ENCODE measurements around the gene CDH23. TPM values are rescaled to one million over a fixed set of nuclear protein-coding genes. Genes with fewer than 3 reads are reported as not detected.
"Not testable (repeated sequence)": the region's sequence is repeated elsewhere in the genome, so short reads cannot be mapped to it uniquely, and the experiment has no call there.

The CDH23 gene
- total RNA-seq: 0.92 and 1.3 TPM in 2 replicates

DNA sequence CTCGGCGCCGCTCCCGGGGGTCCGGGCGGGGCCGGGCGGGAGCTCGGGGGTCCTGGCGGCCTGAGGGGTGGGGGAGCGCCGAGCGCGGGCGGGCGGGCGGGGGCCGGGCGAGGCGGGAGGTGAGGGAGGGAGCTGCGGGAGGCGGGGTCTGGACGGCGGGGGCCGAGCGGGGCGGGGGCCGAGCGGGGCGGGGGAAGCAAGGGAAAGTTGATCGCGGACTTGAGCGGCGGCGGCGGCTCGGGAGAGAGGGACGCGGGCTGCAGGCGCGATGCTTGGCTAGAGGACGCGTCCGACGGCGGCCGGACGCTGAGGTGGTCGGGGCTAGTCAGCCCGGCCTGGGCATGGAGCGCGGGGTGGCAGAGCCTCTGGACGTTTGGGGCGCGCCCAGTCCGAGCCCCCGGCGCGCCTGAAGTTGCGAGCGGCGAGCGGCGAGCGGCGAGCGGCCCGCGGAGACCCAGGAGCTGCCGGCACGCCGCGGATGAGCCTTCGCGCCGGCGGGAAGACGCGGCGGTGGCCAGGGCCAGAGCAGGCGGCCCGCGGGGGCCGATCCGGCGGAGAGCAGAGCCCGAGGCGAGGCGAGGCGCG lies at the start of gene CDH23:
Gene CDH23, plus strand, starts transcription at position 210 of the 585 bp plus-strand sequence. CDS start 42,912 bp downstream, outside the sequence.
- intact Hi-C loops (cut with micrococcal nuclease): no loop called here
- no peaks in the 10 kb centered on the region for H3K9me3 Mint-ChIP-seq
- H3K4me1 Mint-ChIP-seq: peaks cover 2% of the 10 kb centered on the region
- H3K27ac Mint-ChIP-seq: no peak within 1 kb of the TSS
- DNase-seq: no peak
- H3K4me3 Mint-ChIP-seq: peak within 1 kb of the TSS; percentile 55
- H3K36me3 Mint-ChIP-seq (ENCODE audit: low read depth): no peaks in the 10 kb centered on the region
- H3K27me3 Mint-ChIP-seq: peaks cover 64% of the 10 kb centered on the region

DNA sequence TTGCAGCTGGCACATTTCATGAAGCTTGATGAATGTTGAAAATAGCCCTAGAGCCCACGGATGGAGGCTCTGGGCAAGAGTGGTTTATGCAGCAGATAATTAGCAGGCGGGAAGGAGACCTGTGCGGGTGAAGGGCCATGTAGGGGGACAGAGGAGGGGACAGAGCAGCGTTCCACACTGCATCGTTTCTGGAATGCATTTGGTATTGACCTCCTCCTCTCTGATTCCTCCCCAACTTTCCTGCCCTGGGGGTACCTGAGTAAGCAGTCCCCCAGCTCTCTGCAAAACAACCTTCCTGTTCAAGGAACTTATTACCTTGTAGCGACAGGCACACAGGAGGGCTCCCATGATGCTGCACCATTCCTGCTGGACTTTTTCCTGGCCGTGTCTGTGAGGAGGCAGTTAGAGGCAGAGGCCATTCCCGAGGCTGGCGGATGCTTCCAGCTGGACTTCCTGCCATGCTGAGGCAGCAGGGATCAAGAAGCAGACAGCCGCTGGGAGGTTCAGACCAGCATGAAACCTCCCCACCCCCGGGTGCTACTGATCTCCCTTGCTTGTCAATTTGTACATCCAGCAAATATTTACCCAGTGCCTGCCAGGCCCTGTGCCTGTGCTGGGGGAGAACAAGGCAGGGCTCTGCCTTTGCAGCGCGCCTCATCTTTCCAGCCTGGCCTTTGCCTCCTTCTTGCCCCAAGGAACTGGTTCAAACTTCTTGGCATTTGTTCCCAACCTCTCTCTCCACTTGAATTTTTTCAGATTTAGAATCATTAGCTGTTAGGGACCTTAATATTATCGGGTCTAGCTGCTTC lies 48.9 kb upstream of the CDH23 start:
- Mint-ChIP-seq H3K27ac (no peak overlapping the region), H3K27me3 (no peaks in the 10 kb centered on the region), H3K4me3 (no peak overlapping the region), H3K4me1 (no peaks in the 10 kb centered on the region), H3K9me3 (no peaks in the 10 kb centered on the region), H3K36me3 (ENCODE audit: low read depth) (no peaks in the 10 kb centered on the region)
- intact Hi-C loops (cut with micrococcal nuclease): no loop called here
- DNase-seq: no peak

GRCh38 chr10:71348850-71349249 lies 47.9 kb upstream of the CDH23 start:
- Mint-ChIP-seq H3K27me3 (no peaks in the 10 kb centered on the region), H3K4me3 (no peak overlapping the region), H3K4me1 (no peaks in the 10 kb centered on the region), H3K36me3 (ENCODE audit: low read depth) (no peaks in the 10 kb centered on the region), H3K27ac (no peak overlapping the region), H3K9me3 (no peaks in the 10 kb centered on the region)
- DNase-seq: no peak
- intact Hi-C loops (cut with micrococcal nuclease): no loop called here

DNA sequence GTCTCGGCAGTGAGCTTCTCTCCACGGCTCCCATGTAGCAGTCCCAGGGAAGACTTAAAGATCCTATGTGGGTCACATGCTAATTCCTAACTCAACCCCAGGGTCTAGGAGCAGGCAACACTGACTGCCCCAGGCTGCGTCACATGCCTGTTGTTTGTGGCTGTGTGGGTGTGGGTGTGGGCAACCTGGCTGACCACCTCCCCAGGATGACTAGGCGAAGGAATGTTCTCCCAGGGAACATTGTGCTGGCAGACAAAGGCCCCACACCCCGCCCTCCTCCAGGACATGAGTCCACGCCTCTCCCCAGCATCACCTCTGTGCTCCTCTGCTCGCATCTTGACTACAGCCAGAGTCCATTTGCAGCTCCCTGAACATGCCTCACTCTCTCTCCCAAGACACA lies 47.3 kb upstream of the CDH23 start:
- Mint-ChIP-seq H3K27ac (no peak overlapping the region), H3K27me3 (no peaks in the 10 kb centered on the region), H3K4me3 (no peak overlapping the region), H3K9me3 (no peaks in the 10 kb centered on the region), H3K36me3 (ENCODE audit: low read depth) (no peaks in the 10 kb centered on the region), H3K4me1 (no peaks in the 10 kb centered on the region)
- intact Hi-C loops (cut with micrococcal nuclease): no loop called here
- no peak for DNase-seq

DNA sequence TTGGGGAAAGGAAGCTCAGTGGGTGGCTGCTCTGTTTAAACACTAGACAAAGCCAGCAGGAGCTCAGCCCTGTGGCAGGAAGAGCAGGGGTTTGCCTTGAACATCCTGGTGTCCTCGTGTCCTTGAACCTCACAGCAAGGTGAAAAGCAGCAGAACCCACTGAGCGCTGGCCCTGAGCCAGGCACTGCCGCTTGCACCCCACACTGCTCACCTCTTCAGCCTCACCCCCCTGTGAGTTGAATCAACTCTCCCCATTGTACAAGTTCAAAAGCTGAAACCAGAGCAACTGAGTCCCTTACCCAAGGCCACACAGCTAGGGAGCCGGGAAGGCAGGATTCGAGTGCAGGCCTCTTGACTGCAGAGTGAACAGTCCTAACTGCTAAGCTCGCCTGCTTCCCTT lies 45.6 kb upstream of the CDH23 start:
- DNase-seq: no peak
- H3K4me1 Mint-ChIP-seq: no peaks in the 10 kb centered on the region
- no peaks in the 10 kb centered on the region for H3K27me3 Mint-ChIP-seq
- H3K27ac Mint-ChIP-seq: no peak overlapping the region
- H3K36me3 Mint-ChIP-seq (ENCODE audit: low read depth): no peaks in the 10 kb centered on the region
- no peaks in the 10 kb centered on the region for H3K9me3 Mint-ChIP-seq
- no peak overlapping the region for H3K4me3 Mint-ChIP-seq
- intact Hi-C loops (cut with micrococcal nuclease): no loop called here

DNA sequence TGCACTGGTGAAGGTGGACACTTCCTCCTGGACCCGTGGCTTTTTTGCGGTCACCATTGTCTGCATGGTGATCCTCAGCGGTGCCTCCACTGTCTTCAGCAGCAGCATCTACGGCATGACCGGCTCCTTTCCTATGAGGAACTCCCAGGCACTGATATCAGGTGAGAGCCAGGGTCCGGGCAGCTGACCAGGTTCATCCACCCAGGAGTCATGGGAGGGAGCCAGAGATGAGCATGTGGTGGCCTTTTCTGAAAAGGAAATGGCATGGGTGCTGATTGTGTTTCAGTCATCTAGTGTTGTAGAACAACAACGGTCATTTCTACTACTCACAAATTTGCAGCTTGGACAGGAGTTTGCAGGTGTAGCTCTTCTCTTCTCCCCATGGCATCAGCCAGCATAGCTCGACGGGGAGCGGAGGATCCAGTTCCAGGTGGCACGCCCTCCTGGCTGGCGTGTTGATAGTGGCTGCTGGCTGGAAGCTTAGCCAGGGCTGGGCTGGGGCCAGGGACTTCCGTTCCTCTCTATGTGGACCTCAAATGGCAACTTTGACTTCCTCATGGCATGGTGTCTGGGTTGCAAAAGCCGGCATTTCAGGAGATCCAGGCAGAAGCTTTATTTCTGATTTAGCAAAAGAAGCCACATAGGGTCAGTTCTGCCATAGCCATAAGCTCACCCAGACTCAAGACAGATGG lies 44.9 kb upstream of the CDH23 start:
- Mint-ChIP-seq H3K9me3 (no peaks in the 10 kb centered on the region), H3K27ac (no peak overlapping the region), H3K4me3 (no peak overlapping the region), H3K27me3 (no peaks in the 10 kb centered on the region), H3K4me1 (no peaks in the 10 kb centered on the region), H3K36me3 (ENCODE audit: low read depth) (no peaks in the 10 kb centered on the region)
- DNase-seq: no peak
- intact Hi-C loops (cut with micrococcal nuclease): no loop called here

- Mint-ChIP-seq H3K27me3 (no peaks in the 10 kb centered on the region), H3K36me3 (ENCODE audit: low read depth) (no peaks in the 10 kb centered on the region), H3K4me1 (no peaks in the 10 kb centered on the region), H3K4me3 (no peak overlapping the region), H3K27ac (no peak overlapping the region), H3K9me3 (no peaks in the 10 kb centered on the region)
- no peak for DNase-seq
- intact Hi-C loops (cut with micrococcal nuclease): no loop called here
Observed at GRCh38 chr10:71353639-71354038, 43.1 kb upstream of the CDH23 start.

DNA sequence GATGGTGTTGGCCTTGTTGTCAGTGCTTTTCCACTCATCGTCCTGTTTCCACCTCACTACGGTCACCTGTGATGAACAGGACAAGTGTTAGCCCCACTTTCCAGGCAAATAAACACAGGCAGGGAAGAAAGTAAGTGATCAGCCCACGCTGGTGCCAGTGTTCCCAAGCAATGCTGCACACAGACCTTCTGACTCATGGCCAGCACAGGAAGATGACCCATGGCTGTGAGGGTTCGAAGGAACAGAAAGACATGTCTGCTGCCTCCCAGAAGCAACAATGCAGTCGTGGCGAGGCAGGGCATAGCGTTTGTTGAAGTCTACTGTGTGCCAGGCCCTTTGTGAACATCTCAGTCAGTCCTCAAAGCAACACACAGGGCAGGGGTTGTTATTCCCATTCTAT lies 41.9 kb upstream of the CDH23 start:
- no peaks in the 10 kb centered on the region for H3K27me3 Mint-ChIP-seq
- no peak overlapping the region for H3K4me3 Mint-ChIP-seq
- no peak for DNase-seq
- intact Hi-C loops (cut with micrococcal nuclease): loop anchor here (1.0 kb wide), 1 partner anchor 35 kb away; the partner anchor contains the start of gene SLC29A3
- peaks cover 1% of the 10 kb centered on the region for H3K36me3 Mint-ChIP-seq (ENCODE audit: low read depth)
- H3K4me1 Mint-ChIP-seq: no peaks in the 10 kb centered on the region
- no peaks in the 10 kb centered on the region for H3K9me3 Mint-ChIP-seq
- no peak overlapping the region for H3K27ac Mint-ChIP-seq

DNA sequence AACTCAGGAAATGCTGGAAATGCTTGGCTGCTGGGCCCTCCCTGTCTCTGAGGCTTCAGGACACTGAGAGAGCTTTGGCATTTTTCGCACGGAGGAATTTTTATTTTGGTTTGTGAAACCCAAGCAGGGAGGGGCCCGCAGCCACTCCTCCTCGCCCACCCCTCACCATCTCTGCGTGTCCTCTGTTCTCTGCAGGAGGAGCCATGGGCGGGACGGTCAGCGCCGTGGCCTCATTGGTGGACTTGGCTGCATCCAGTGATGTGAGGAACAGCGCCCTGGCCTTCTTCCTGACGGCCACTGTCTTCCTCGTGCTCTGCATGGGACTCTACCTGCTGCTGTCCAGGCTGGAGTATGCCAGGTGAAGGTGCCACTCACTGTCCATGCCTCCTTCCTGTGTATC lies 40.8 kb upstream of the CDH23 start:
- H3K4me3 Mint-ChIP-seq: no peak overlapping the region
- H3K27ac Mint-ChIP-seq: no peak overlapping the region
- no peaks in the 10 kb centered on the region for H3K4me1 Mint-ChIP-seq
- no peak for DNase-seq
- H3K36me3 Mint-ChIP-seq (ENCODE audit: low read depth): peaks cover 2% of the 10 kb centered on the region
- intact Hi-C loops (cut with micrococcal nuclease): loop anchor here (1.0 kb wide), 1 partner anchor 37 kb away; the partner anchor contains the start of gene SLC29A3
- no peaks in the 10 kb centered on the region for H3K9me3 Mint-ChIP-seq
- H3K27me3 Mint-ChIP-seq: no peaks in the 10 kb centered on the region

DNA sequence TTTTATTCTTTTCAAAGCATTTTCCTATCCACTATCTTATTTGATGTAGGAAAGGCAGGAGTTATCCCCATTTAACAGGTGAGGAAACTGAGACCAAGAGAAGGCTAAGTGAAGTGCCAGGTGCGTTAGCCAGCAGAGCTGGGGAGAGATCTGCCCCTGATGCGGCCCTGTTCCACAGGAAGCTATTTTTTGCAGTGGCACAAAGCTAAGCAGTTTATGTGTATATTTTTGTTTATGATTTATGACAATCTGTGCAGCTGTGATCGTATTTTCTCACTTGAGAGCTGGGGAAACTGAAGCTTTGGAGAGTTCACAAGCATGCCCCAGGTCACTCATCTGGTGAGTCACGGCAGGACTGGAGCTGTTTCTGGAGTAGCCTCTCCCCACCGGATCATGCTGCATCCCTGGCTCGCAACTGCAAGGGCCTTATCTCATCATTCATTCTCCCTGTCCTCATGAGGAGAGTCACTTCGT lies 38.9 kb upstream of the CDH23 start:
- no peaks in the 10 kb centered on the region for H3K9me3 Mint-ChIP-seq

GRCh38 chr10:71358277-71358676 lies 38.4 kb upstream of the CDH23 start:
- intact Hi-C loops (cut with micrococcal nuclease): no loop called here
- H3K4me3 Mint-ChIP-seq: no peak overlapping the region
- DNase-seq: no peak
- no peak overlapping the region for H3K27ac Mint-ChIP-seq
- H3K36me3 Mint-ChIP-seq (ENCODE audit: low read depth): peaks cover 4% of the 10 kb centered on the region
- H3K4me1 Mint-ChIP-seq: no peaks in the 10 kb centered on the region
- no peaks in the 10 kb centered on the region for H3K27me3 Mint-ChIP-seq
- H3K9me3 Mint-ChIP-seq: no peaks in the 10 kb centered on the region

More for the DNA sequence above, 38.9 kb upstream of the CDH23 start:
- Mint-ChIP-seq H3K27ac (no peak overlapping the region), H3K4me1 (no peaks in the 10 kb centered on the region), H3K27me3 (no peaks in the 10 kb centered on the region), H3K36me3 (ENCODE audit: low read depth) (peaks cover 4% of the 10 kb centered on the region), H3K4me3 (no peak overlapping the region)
- DNase-seq: no peak
- intact Hi-C loops (cut with micrococcal nuclease): no loop called here

DNA sequence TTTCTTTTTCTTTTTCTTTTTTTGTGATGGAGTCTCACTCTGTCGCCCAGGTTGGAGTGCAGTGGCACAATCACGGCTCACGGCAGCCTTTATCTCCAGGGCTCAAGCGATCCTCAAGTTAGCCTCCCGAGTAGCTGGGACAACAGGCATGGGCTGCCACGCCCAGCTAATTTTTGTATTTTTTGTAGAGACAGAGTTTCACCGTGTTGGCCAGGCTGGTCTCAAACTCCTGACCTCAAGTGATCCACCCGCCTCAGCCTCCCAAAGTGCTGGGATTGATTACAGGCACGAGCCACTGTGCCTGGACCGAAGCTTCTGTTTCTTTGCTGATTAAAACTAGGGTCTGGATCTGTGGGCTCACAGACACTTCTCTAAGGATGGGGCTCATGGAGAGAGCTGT lies 37.8 kb upstream of the CDH23 start:
- intact Hi-C loops (cut with micrococcal nuclease); H3K27ac Mint-ChIP-seq; DNase-seq; H3K4me3 Mint-ChIP-seq; H3K9me3 Mint-ChIP-seq; H3K36me3 Mint-ChIP-seq (ENCODE audit: low read depth); H3K4me1 Mint-ChIP-seq; H3K27me3 Mint-ChIP-seq: not testable (repeated sequence)

DNA sequence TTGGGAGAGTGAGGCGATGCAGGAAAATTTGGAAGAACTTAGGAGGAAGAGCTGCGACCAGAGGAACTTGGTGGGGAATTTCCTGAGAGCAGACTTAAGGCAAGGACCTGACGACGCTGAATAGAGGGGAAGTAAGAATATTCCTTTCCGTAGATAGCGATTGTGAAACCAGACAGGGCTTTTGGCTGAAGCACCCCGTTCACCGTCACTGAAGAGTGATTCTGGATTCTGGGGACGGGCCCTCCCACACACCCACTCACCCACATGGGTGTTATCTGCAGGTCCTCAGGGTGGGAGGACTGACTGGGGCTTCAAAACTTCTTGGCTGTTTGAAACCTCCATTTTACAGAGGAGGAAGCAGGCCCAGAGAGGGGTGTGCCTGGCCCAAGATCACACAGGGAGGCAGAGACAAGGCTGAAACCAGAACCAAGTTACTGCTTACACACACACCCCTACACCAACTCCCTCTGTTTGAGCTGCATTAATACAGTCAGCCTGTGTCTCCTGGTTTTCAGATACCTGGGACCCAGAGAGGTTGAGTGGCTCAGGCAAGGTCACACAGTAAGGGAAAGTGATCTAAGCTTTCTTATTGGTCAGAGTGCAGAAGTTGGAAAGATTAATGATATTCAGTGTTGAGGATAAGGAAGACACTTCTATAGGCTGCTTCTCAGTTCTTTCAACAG lies 37.2 kb upstream of the CDH23 start:
- H3K4me3 Mint-ChIP-seq: no peak overlapping the region
- no peaks in the 10 kb centered on the region for H3K9me3 Mint-ChIP-seq
- peaks cover 4% of the 10 kb centered on the region for H3K36me3 Mint-ChIP-seq (ENCODE audit: low read depth)
- H3K27me3 Mint-ChIP-seq: no peaks in the 10 kb centered on the region
- H3K27ac Mint-ChIP-seq: no peak overlapping the region
- no peak for DNase-seq
- intact Hi-C loops (cut with micrococcal nuclease): no loop called here
- H3K4me1 Mint-ChIP-seq: no peaks in the 10 kb centered on the region

DNA sequence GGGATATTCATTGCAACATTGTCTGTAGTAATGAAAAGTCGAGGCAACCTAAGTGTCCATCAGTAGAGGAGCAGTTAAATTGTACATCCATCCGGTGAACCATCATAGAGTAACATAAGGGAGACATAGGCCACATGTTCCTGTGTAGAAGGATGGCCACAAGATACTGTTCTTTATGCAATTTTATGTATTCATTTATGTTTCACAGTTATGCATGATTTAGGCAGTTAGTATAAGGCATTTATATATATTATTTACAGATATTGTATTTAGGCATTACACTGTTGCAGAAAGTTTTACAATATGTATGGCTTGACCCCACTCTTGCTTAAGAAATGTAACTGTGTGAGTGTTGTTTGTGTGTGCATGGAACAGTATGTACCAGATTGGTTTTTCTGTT lies 36.0 kb upstream of the CDH23 start:
- H3K4me1 Mint-ChIP-seq: no peaks in the 10 kb centered on the region
- no peaks in the 10 kb centered on the region for H3K9me3 Mint-ChIP-seq
- no peak overlapping the region for H3K27ac Mint-ChIP-seq
- no peaks in the 10 kb centered on the region for H3K27me3 Mint-ChIP-seq
- intact Hi-C loops (cut with micrococcal nuclease): no loop called here
- H3K36me3 Mint-ChIP-seq (ENCODE audit: low read depth): peaks cover 4% of the 10 kb centered on the region
- no peak overlapping the region for H3K4me3 Mint-ChIP-seq
- DNase-seq: no peak

All from activated CD4-positive, alpha-beta T cell treated with anti-CD3 and anti-CD28 coated beads, Interleukin-2, amount 10 ng/mL, durations not matched to agents 24 days and 14 days (primary cell).